Measurements from ENCODE around the gene DRC7. TPM values are rescaled to one million over a fixed set of nuclear protein-coding genes. Genes with fewer than 3 reads are reported as not detected.

Gene DRC7
- total and polyA plus RNA-seq, 4 donors = 0.06 to 1.8 (median 0.08) TPM; not detected in 1

- H3K4me1 ChIP-seq (ENCODE audit: control insufficient read depth in 4 of 4, insufficient read depth in 4 of 4, low read length in 3 of 4) = peaks cover 6 to 15% (median 13%) of the 10 kb centered on the region in 4 donors
- no peak for DNase-seq (ENCODE audit: low spot score)
- H3K27ac ChIP-seq (ENCODE audit: low read depth in 1 of 2, low read length in 2 of 2) = no peak overlapping the region
- TF ChIP-seq ZBTB33 (IDR thresholded peaks at IDR 0.05) = no peak
- TF ChIP-seq HNF4A (conservative IDR thresholded peaks at IDR 0.05) = no peak
- TF ChIP-seq TAF1 (conservative IDR thresholded peaks at IDR 0.05) = no peak
- TF ChIP-seq GABPA (IDR thresholded peaks at IDR 0.05 in 1 of 2, conservative IDR thresholded peaks at IDR 0.05 in 1 of 2) = no peak
- no peak for TF ChIP-seq HNF4G (IDR thresholded peaks at IDR 0.05)
- TF ChIP-seq YY1 (IDR thresholded peaks at IDR 0.05) = no peak
- no peak for TF ChIP-seq ATF3 (IDR thresholded peaks at IDR 0.05)
- TF ChIP-seq REST (IDR thresholded peaks at IDR 0.05) = no peak
- no peak for TF ChIP-seq FOXA2 (IDR thresholded peaks at IDR 0.05)
- no peak for TF ChIP-seq FOXA1 (IDR thresholded peaks at IDR 0.05)
- no peak for TF ChIP-seq RAD21 (IDR thresholded peaks at IDR 0.05)
- no peak for TF ChIP-seq MAX (IDR thresholded peaks at IDR 0.05)
- TF ChIP-seq CTCF (IDR thresholded peaks at IDR 0.05; ENCODE audit: low read depth, low read length, missing input control) = no peak
- no peak for TF ChIP-seq NR2F2 (IDR thresholded peaks at IDR 0.05)
- TF ChIP-seq JUND (IDR thresholded peaks at IDR 0.05) = no peak
- peaks cover 0 to 3% (median 0%) of the 10 kb centered on the region in 4 donors for H3K36me3 ChIP-seq (ENCODE audit: control insufficient read depth in 4 of 4, insufficient read depth in 3 of 4, low read depth in 1 of 4, low read length in 3 of 4)
- WGBS = 95% methylated on average over 24 of the region's 24 CpGs
- no peak overlapping the region for H3K9ac ChIP-seq (ENCODE audit: low read depth in 1 of 2, low read length in 2 of 2)
- no peak overlapping the region for H3K4me3 ChIP-seq (ENCODE audit: low read depth in 1 of 3, low read length in 3 of 3)
- H3K9me3 ChIP-seq (ENCODE audit: control insufficient read depth in 4 of 4, low read length in 3 of 4) = no peaks in the 10 kb centered on the region
- H3K27me3 ChIP-seq (ENCODE audit: control insufficient read depth in 4 of 4, insufficient read depth in 4 of 4, low read length in 3 of 4) = no peaks in the 10 kb centered on the region
Observed at GRCh38 chr16:57740423-57741071, 45.9 kb downstream of the DRC7 start.
